ENCODE data around the gene PRDM16. TPM values are rescaled to one million over a fixed set of nuclear protein-coding genes. Genes with fewer than 3 reads are reported as not detected.

PRDM16 gene
- total RNA-seq, 4 donors from 2014 or later, result 0.08 to 0.19 (median 0.12) TPM

GRCh38 chr1:3403388-3404231 lies 334.6 kb downstream of the PRDM16 start:
- WGBS, 2 donors, result 69 to 70% methylated on average over 17 to 19 of the region's 30 CpGs
- intact Hi-C loops (cut with DNase I), result no loop called here

GRCh38 chr1:3404301-3404700 lies 335.3 kb downstream of the PRDM16 start:
- no peak overlapping the region for H3K27ac ChIP-seq
- H3K4me3 ChIP-seq, result no peak overlapping the region
- TF ChIP-seq POLR2A (IDR thresholded peaks at IDR 0.05), result no peak
- TF ChIP-seq CTCF (IDR thresholded peaks at IDR 0.05), result no peak
- DNase-seq, result no peak
- intact Hi-C loops (cut with DNase I), result no loop called here
- H3K4me1 ChIP-seq, result peaks cover 0 to 19% (median 6%) of the 10 kb centered on the region in 3 donors
- 83% methylated on average over 1 of the region's 12 CpGs; no CpG with 5 or more reads in 1 of the 2 donors for WGBS, 2 donors
- H3K9me3 ChIP-seq, result no peaks in the 10 kb centered on the region
- no peaks in the 10 kb centered on the region for H3K36me3 ChIP-seq
- H3K27me3 ChIP-seq, result peaks cover 0 to 83% (median 0%) of the 10 kb centered on the region in 4 donors

More at GRCh38 chr1:3403388-3404231, 334.6 kb downstream of the PRDM16 start:
- Histone ChIP-seq H3K4me1 (peaks cover 0 to 19% (median 6%) of the 10 kb centered on the region in 3 donors), H3K4me3 (no peak overlapping the region), H3K36me3 (no peaks in the 10 kb centered on the region), H3K9me3 (no peaks in the 10 kb centered on the region), H3K27ac (no peak overlapping the region), H3K27me3 (peaks cover 0 to 83% (median 0%) of the 10 kb centered on the region in 4 donors)
- TF ChIP-seq CTCF (IDR thresholded peaks at IDR 0.05), result no peak
- no peak for TF ChIP-seq POLR2A (IDR thresholded peaks at IDR 0.05)
- no peak for DNase-seq

GRCh38 chr1:3404801-3405200 lies 335.8 kb downstream of the PRDM16 start:
- H3K27ac ChIP-seq, result no peak overlapping the region
- WGBS, 2 donors, result 83% methylated on average over 10 to 14 of the region's 27 CpGs
- no peak for DNase-seq
- H3K4me1 ChIP-seq, result peaks cover 0 to 19% (median 6%) of the 10 kb centered on the region in 3 donors
- H3K27me3 ChIP-seq, result peaks cover 0 to 81% (median 0%) of the 10 kb centered on the region in 4 donors
- H3K9me3 ChIP-seq, result no peaks in the 10 kb centered on the region
- no peaks in the 10 kb centered on the region for H3K36me3 ChIP-seq
- intact Hi-C loops (cut with DNase I), result no loop called here
- no peak overlapping the region for H3K4me3 ChIP-seq
- TF ChIP-seq POLR2A (IDR thresholded peaks at IDR 0.05) (no peak), CTCF (IDR thresholded peaks at IDR 0.05) (no peak)

- H3K27me3 ChIP-seq, result peaks cover 0 to 80% (median 0%) of the 10 kb centered on the region in 4 donors
- WGBS, 2 donors, result 55 to 75% methylated on average over 12 to 18 of the region's 30 CpGs
- DNase-seq, result no peak
These were observed 336.5 kb downstream of the PRDM16 start for GRCh38 chr1:3405491-3405890.

More at GRCh38 chr1:3405491-3405890, 336.5 kb downstream of the PRDM16 start:
- Histone ChIP-seq H3K27ac (no peak overlapping the region), H3K4me1 (peaks cover 0 to 19% (median 6%) of the 10 kb centered on the region in 3 donors), H3K36me3 (no peaks in the 10 kb centered on the region), H3K4me3 (no peak overlapping the region), H3K9me3 (no peaks in the 10 kb centered on the region)
- intact Hi-C loops (cut with DNase I), result no loop called here
- TF ChIP-seq CTCF (IDR thresholded peaks at IDR 0.05) (no peak), POLR2A (IDR thresholded peaks at IDR 0.05) (no peak)
